ENCODE measurements around the gene DHDH.
"Not testable (repeated sequence)": the region's sequence is repeated elsewhere in the genome, so short reads cannot be mapped to it uniquely, and the experiment has no call there.

GRCh38 chr19:48903788-48904187 lies 29.7 kb upstream of the DHDH start:
- not testable (repeated sequence) for TF ChIP-seq CTCF, POLR2A (IDR thresholded peaks at IDR 0.05)
